Measurements from ENCODE around the gene TMEM204.
"Not testable (repeated sequence)": the region's sequence is repeated elsewhere in the genome, so short reads cannot be mapped to it uniquely, and the experiment has no call there.

The TMEM204 gene

GRCh38 chr16:1560866-1561265 is 27.4 kb downstream of the TMEM204 start:
- DNase-seq: no peak

- DNase-seq: no peak
Observed at GRCh38 chr16:1561266-1561665, 27.8 kb downstream of the TMEM204 start.

- no peak for DNase-seq
Observed at GRCh38 chr16:1561836-1562235, 28.4 kb downstream of the TMEM204 start.

GRCh38 chr16:1563786-1564185 is 30.3 kb downstream of the TMEM204 start:
- DNase-seq: no peak

GRCh38 chr16:1564325-1564724 is 30.9 kb downstream of the TMEM204 start:
- DNase-seq: no peak

- no peak for DNase-seq
Observed at GRCh38 chr16:1565083-1565805, 31.8 kb downstream of the TMEM204 start.

- no peak for DNase-seq
Observed at GRCh38 chr16:1567988-1568387, 34.5 kb downstream of the TMEM204 start.

GRCh38 chr16:1571012-1571671 is 37.7 kb downstream of the TMEM204 start:
- DNase-seq: no peak

- DNase-seq: no peak
Observed at GRCh38 chr16:1572673-1573072, 39.2 kb downstream of the TMEM204 start.

- DNase-seq: no peak
Observed at GRCh38 chr16:1573301-1573700, 39.8 kb downstream of the TMEM204 start.

GRCh38 chr16:1575578-1575977 is 42.1 kb downstream of the TMEM204 start:
- DNase-seq: no peak

- no peak for DNase-seq
Observed at GRCh38 chr16:1579214-1579613, 45.7 kb downstream of the TMEM204 start.

GRCh38 chr16:1580256-1580655 is 46.8 kb downstream of the TMEM204 start:
- DNase-seq: no peak

GRCh38 chr16:1580956-1581355 is 47.5 kb downstream of the TMEM204 start:
- DNase-seq: no peak

GRCh38 chr16:1581804-1582203 is 48.3 kb downstream of the TMEM204 start:
- no peak for DNase-seq

- no peak for DNase-seq
Observed at GRCh38 chr16:1583180-1583579, 49.7 kb downstream of the TMEM204 start.

- no peak for DNase-seq
Observed at GRCh38 chr16:1584926-1585484, 51.5 kb downstream of the TMEM204 start.

- no peak for DNase-seq
Observed at GRCh38 chr16:1590366-1590765, 56.9 kb downstream of the TMEM204 start.

- DNase-seq: no peak
Observed at GRCh38 chr16:1590930-1591705, 57.7 kb downstream of the TMEM204 start.

GRCh38 chr16:1592446-1592845 is 59.0 kb downstream of the TMEM204 start:
- no peak for DNase-seq

- not testable (repeated sequence) for DNase-seq
Observed at GRCh38 chr16:1595511-1595910, 62.0 kb downstream of the TMEM204 start.

- no peak for DNase-seq
Observed at GRCh38 chr16:1596516-1596915, 63.0 kb downstream of the TMEM204 start.

GRCh38 chr16:1597154-1597553 is 63.7 kb downstream of the TMEM204 start:
- DNase-seq: no peak

GRCh38 chr16:1601031-1601430 is 67.6 kb downstream of the TMEM204 start:
- no peak for DNase-seq

Measured in stimulated activated CD4-positive, alpha-beta T cell treated with anti-CD3 and anti-CD28 coated beads, Interleukin-1b, Interleukin-23, amount 100 ng/mL, for 48 hours (primary cell).